HK-2 (cell line): ENCODE results near the gene PTPRN2.

Experiments
- DNase-seq: peaks from one replicate; pipeline ENCODE4 v3.0.0-alpha.2; 2018; ENCODE audit not compliant: unreplicated experiment

Gene PTPRN2

GRCh38 chr7:157529768-157530560, 1057.7 kb downstream of the PTPRN2 start:
- no peak for DNase-seq

DNA sequence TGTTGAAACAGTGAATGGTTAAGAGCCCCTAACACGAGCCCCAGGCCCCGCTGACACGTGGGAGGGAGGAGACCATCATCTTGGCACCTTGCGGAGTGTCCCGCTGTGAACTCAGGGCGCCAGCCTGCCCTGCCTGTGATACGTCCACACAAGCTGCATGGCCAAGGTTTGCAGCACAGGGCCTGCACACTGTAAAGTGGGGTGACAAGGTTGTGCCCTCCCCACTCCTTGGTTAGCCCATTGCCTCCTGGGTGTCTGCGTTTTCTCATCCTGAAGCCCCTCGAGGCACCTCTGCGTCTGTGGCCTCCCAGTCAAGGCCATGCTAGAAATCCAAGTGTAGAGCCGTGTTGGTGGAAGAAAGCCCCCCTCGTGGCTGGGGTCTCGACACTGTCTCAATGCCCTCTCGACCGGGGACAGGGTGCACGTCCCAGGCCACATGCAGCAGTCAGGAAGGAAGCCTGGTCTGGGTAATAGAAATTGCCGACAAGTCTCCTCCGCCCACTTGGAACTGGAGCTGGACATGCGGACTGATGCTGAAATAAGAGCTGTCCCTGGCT, 1058.8 kb downstream of the PTPRN2 start:
- DNase-seq: no peak

DNA sequence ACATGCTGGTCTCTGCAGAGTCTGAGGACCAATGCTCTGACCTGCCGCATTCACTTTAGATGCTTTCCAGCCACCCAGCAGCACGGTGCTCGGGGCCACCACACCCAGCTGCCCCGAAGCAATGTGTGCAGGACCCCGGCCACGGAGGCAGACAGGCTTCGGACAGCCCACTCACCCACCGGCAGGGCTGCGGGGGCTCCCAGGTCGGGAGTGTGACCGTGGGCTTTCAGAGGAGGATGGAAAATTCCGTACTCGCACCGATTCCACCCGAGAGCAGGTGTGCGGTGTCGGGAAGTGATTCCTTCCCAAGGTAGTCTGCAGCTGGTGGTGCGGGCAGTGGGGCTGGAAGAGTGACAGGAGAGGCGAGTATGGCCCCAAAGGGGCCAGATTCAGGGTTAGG, 1059.9 kb downstream of the PTPRN2 start:
- no peak for DNase-seq

DNA sequence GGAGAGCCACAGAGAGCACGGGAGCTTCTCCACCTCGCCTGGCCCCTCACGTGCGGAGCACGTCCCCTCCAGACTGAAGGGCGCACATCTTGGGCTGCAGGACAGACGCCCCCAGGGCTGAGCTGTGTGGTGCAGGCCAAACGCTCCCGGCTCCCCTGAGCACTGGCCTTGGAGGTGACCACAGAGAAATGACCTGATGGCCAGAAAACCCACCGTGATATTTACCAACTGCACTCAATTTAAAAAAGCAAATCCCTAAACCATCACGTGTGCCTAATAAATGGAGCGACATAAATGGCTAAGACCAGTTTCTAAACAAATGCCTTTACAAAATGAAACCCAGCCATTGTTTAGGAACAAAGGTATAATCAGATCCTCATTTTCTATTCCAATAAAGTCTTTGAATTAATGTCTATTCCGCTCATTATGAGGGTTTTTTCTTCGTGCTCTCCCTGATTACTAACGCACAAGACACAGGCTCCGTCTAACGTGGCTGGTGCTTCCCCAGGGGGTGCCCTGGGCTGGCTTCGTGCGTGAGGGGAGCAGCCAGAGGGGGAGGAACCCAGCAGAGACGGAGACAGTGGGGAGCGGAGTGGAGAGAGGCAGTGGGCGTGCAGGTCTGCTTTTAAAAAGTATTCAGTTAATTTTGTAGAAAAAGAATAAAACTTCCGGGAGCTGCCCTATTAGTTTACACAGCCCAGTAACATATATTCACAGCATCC, 1060.5 kb downstream of the PTPRN2 start:
- no peak for DNase-seq

- no peak for DNase-seq
Observed at GRCh38 chr7:157526005-157526912, 1061.4 kb downstream of the PTPRN2 start.

- no peak for DNase-seq
Observed at GRCh38 chr7:157525491-157525915, 1062.1 kb downstream of the PTPRN2 start.

DNA sequence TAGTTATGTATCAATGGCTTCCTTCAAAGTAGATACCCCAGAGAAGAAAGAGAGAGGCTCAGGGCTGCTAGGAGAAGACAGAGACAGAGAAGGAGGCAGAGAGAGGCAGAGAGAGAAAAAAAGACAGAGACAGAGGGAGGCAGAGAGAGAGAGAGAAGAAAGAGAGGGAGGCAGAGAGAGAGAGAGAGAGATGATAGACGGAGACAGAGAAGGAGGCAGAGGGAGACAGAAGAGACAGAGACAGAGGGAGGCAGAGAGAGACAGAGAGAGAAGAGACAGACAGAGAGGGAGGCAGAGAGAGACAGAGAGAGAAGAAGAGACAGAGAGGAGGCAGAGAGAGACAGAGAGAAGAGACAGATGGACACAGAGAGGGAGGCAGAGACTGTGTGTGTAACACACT, 1062.9 kb downstream of the PTPRN2 start:
- DNase-seq: no peak

- DNase-seq: no peak
Observed at GRCh38 chr7:157523766-157524421, 1063.7 kb downstream of the PTPRN2 start.

- no peak for DNase-seq
Observed at GRCh38 chr7:157523371-157523765, 1064.3 kb downstream of the PTPRN2 start.

DNA sequence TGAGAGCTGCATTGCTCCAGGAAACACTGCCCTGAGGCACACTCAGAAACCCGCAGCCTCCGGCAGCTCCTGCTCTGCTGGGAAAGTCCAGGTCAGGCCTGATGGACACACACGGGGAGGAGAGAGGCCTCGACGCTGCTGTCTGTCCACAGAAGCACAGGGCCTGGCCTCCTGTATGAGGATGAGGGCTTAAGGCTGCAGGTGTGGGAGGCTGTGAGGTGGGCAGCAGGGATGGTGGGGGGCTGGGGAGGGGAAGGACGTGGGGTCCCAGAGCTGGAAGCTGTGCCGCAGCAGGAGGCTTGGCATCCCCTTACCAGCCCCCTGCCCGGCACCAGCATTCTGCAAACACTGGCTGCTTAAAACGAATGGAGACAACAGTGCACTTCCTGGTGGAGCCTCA, 1064.7 kb downstream of the PTPRN2 start:
- DNase-seq: no peak

DNA sequence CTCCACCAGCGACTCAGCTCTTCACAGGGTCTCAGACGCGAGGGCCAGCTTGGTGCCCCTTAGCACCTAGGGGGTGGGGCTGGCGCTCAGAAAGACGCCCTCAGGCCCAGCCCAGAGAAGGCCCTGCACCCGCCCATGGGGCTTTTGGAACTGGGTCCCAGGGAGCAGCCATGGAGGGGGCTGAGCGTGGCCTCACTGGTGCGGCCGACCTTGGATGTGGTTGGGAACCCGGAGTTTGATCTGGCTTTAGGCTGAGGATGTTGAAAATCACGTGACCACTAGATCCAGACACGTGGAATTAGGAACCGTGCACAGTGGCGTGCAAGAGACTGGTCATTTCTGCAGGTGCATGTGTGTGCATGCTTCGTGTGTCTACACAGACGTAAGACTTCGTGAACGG, 1065.4 kb downstream of the PTPRN2 start:
- DNase-seq: no peak

- no peak for DNase-seq
Observed at GRCh38 chr7:157521752-157522151, 1065.9 kb downstream of the PTPRN2 start.

DNA sequence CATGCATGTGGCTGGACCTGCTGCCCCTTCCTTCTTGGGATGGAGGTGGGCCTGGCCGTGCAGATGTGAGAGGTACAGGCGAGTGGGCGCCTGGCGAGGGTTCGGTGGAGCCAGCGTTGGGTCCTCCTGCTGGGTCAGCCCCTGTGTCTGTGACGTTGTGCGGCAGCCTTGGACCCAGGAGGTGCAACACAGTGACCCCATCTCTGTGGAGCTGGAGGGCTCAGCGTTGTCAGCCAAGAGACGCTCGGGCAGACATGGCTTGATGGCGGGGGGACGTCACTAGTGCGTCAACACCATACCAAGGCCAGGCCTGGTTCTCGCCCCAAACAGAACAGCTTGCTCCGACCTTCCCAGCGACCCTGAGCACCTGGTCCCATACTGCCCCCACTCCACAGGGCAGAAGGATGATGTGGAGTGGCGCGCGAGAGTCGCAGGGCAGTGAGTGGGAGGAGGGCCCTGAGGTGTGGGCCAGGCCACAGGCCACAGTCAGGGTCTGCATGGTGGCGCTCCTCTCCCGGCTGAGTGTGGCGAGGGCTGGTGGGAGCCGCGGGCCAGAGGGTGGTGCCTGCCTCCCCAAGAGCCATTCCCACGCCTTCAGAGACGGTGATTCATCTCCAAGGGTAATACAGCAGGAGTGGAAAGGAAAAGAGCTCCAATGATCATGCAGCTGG, 1066.4 kb downstream of the PTPRN2 start:
- DNase-seq: no peak

GRCh38 chr7:157520249-157520648, 1067.4 kb downstream of the PTPRN2 start:
- no peak for DNase-seq

DNA sequence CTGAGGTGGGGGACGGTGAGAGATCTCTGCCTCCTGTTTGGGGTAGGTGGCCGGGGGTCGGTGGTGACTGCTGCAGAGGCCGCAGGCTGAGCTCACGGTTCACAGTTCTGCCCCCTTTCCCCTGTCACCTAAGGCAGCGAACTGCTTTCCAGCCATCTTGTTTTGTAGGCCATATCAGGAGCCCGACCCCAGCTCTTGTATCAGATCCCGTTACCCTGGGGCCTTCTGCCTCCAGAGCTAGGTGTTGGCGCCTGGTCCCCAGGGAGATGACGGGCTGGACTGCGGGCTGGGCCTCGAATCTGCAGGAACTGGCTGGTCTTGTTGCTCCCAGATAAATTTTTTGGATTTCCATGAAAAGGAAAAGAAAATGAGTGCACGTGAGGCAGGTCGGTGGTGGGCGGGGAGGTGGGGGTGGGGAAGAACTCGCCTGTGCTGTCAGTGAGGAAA, 1067.8 kb downstream of the PTPRN2 start:
- no peak for DNase-seq

- DNase-seq: no peak
Observed at GRCh38 chr7:157519246-157519645, 1068.4 kb downstream of the PTPRN2 start.

- DNase-seq: no peak
Observed at GRCh38 chr7:157518514-157519175, 1069.0 kb downstream of the PTPRN2 start.

DNA sequence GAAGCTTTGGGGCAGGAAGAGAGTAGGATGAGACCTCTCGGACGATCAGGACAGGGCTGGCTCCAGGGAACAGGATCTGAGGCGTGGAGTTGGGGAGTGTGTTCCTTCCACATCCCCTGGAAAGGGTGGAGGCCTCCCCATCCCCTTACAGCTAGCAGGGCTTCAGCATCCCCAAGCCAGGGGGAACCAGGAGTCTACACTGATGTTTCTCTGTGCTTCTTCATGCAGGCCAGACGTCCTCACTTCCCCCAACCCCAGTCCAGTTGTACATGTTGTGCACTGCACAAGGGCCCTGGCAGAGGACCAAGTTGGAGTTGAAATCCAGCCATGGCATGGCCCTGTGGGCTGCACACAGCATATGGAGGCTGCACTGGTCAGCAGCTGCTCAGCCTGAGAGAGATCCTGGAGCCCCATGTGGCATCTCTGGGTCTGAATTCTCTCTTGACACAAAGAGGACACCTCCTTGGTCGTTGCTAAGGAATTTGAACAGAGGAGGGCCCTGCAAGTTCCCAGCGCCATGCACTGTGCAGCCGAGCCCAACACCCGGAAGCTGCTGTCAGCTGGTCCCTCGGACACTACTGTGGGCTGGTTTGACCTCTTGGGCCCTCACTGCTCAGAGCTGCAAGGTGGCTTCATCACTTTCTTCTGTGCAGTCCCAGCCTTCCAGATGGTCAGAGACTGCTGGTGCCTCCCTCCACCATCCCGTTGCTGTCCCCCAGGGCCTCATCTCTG, 1069.7 kb downstream of the PTPRN2 start:
- no peak for DNase-seq
